DND-41 (cell line): ENCODE data around the gene CCDC154.

Source experiments
- ATAC-seq: fragments of 200-7000 bp; cut with Tn5 transposase; 3 replicates; pipeline ENCODE4 v1.9.1; 2021; ENCODE audit warnings: low read depth; ENCODE audit not compliant: insufficient read depth
- DNase-seq: peaks from one replicate; pipeline ENCODE4 v3.0.0-alpha.2; 2020
- H2AFZ ChIP-seq: 2 replicates; pipeline ENCODE4 v1.6.0; 2012; ENCODE audit warnings: low read depth, low read length
- H3K27ac ChIP-seq: 2 replicates; pipeline ENCODE4 v1.5.1; 2012; ENCODE audit warnings: low read length, inconsistent platforms
- H3K27me3 ChIP-seq: fragments of 200-600 bp; sonication (generic); 2 replicates; pipeline ENCODE4 v1.6.0; 2012; ENCODE audit warnings: low read length, mild to moderate bottlenecking, inconsistent platforms; ENCODE audit not compliant: insufficient read depth, poor library complexity
- H3K36me3 ChIP-seq: 2 replicates; pipeline ENCODE4 v1.5.1; 2012; ENCODE audit warnings: low read length, inconsistent platforms; ENCODE audit not compliant: insufficient read depth
- H3K4me1 ChIP-seq: 2 replicates; pipeline ENCODE4 v1.5.1; 2012; ENCODE audit warnings: mild to moderate bottlenecking, low read length; ENCODE audit not compliant: insufficient read depth
- H3K4me2 ChIP-seq: 2 replicates; pipeline ENCODE4 v1.6.0; 2012; ENCODE audit warnings: mild to moderate bottlenecking, moderate library complexity, low read length, inconsistent platforms; ENCODE audit not compliant: insufficient read depth
- H3K4me3 ChIP-seq, 2 experiments: fragments of 200-600 bp in 1 of 2; shearing (Covaris generic) in 1 of 2; 2 replicates each; pipeline ENCODE4 v1.5.1; 2012 to 2016; ENCODE audit warnings: inconsistent platforms in 2 of 2, low read length in 2 of 2, mild to moderate bottlenecking in 2 of 2, low read depth in 1 of 2, moderate library complexity in 1 of 2
- H3K79me2 ChIP-seq: 2 replicates; pipeline ENCODE4 v1.6.0; 2012; ENCODE audit warnings: low read length, inconsistent platforms; ENCODE audit not compliant: insufficient read depth
- H3K9ac ChIP-seq: 2 replicates; pipeline ENCODE4 v1.6.0; 2012; ENCODE audit warnings: low read depth, mild to moderate bottlenecking, inconsistent platforms, low read length, moderate library complexity
- H3K9me3 ChIP-seq: 2 replicates; pipeline ENCODE4 v1.5.1; 2012; ENCODE audit warnings: low read length, moderate library complexity, mild to moderate bottlenecking, inconsistent platforms; ENCODE audit not compliant: insufficient read depth, severe bottlenecking
- H4K20me1 ChIP-seq: 2 replicates; pipeline ENCODE4 v1.6.0; 2012; ENCODE audit warnings: low read length; ENCODE audit not compliant: insufficient read depth
- CTCF ChIP-seq: IDR thresholded peaks from 2 replicates; pipeline ENCODE4 v1.5.1; 2012; ENCODE audit warnings: borderline replicate concordance, low read length, moderate library complexity, mild to moderate bottlenecking; ENCODE audit not compliant: poor library complexity, severe bottlenecking; ENCODE audit errors: extremely low read depth
- EZH2 ChIP-seq: IDR thresholded peaks from 3 replicates; pipeline ENCODE4 v1.6.1; 2012; ENCODE audit warnings: borderline replicate concordance, low read depth, mild to moderate bottlenecking, moderate library complexity, low read length, inconsistent platforms; ENCODE audit not compliant: severe bottlenecking

The CCDC154 gene

GRCh38 chr16:1395444-1396031, 48.8 kb downstream of the CCDC154 start:
- Histone ChIP-seq H3K27me3 (no peaks in the 10 kb centered on the region), H4K20me1 (peaks cover 3% of the 10 kb centered on the region; the same call in 1 of the 2 replicates), H3K27ac (no peak overlapping the region), H3K9ac (no peak overlapping the region), H3K4me2 (no peak overlapping the region), H3K4me3 (no peak overlapping the region), H3K36me3 (peaks cover 46% of the 10 kb centered on the region), H3K4me1 (0 out of 2 replicates have a peak, but pooled peaks cover 3% of the 10 kb centered on the region), H3K79me2 (no peaks in the 10 kb centered on the region), H3K9me3 (no peaks in the 10 kb centered on the region), H2AFZ (no peak overlapping the region)
- ATAC-seq (no peak), DNase-seq (no peak)
- TF ChIP-seq CTCF = no peak
- no peak for TF ChIP-seq EZH2

GRCh38 chr16:1394367-1394951, 49.9 kb downstream of the CCDC154 start:
- H3K4me3 ChIP-seq = no peak overlapping the region
- H3K79me2 ChIP-seq = no peaks in the 10 kb centered on the region
- H3K27ac ChIP-seq = no peak overlapping the region
- ATAC-seq (no peak), DNase-seq (no peak)
- no peak overlapping the region for H3K4me2 ChIP-seq
- H3K27me3 ChIP-seq = no peaks in the 10 kb centered on the region
- H3K36me3 ChIP-seq = peaks cover 54% of the 10 kb centered on the region
- peaks cover 3% of the 10 kb centered on the region; the same call in 1 of the 2 replicates for H4K20me1 ChIP-seq
- H3K9ac ChIP-seq = no peak overlapping the region
- no peaks in the 10 kb centered on the region for H3K9me3 ChIP-seq
- no peak overlapping the region for H2AFZ ChIP-seq
- TF ChIP-seq EZH2 (no peak), CTCF (no peak)
- 0 out of 2 replicates have a peak, but pooled peaks cover 5% of the 10 kb centered on the region for H3K4me1 ChIP-seq

- H3K9ac ChIP-seq = no peak overlapping the region
- H4K20me1 ChIP-seq = peaks cover 3% of the 10 kb centered on the region; the same call in 1 of the 2 replicates
- no peak overlapping the region for H3K27ac ChIP-seq
- H3K4me2 ChIP-seq = no peak overlapping the region
- peaks cover 52% of the 10 kb centered on the region for H3K36me3 ChIP-seq
- no peaks in the 10 kb centered on the region for H3K79me2 ChIP-seq
- no peaks in the 10 kb centered on the region for H3K27me3 ChIP-seq
- H3K9me3 ChIP-seq = no peaks in the 10 kb centered on the region
- no peak for TF ChIP-seq CTCF
- TF ChIP-seq EZH2 = no peak
- H3K4me3 ChIP-seq = no peak overlapping the region
- ATAC-seq (no peak), DNase-seq (no peak)
- H3K4me1 ChIP-seq = 0 out of 2 replicates have a peak, but pooled peaks cover 5% of the 10 kb centered on the region
- no peak overlapping the region for H2AFZ ChIP-seq
Observed at GRCh38 chr16:1393613-1394176, 50.7 kb downstream of the CCDC154 start.
